Astrocyte (in vitro differentiated cells and primary cell): ENCODE results near the gene B9D1. TPM values are rescaled to one million over a fixed set of nuclear protein-coding genes. Genes with fewer than 3 reads are reported as not detected.

Source experiments
- DNase-seq: peaks from one replicate; pipeline ENCODE4 v3.0.0-alpha.2; 2010; ENCODE audit warnings: low read depth
- FAIRE-seq: peaks from 2 replicates; lab custom pipeline; 2011; peaks lifted over from hg19 to GRCh38; lab: Jason Lieb, UNC
- H2AFZ ChIP-seq: 2 replicates; pipeline ENCODE4 v1.6.0; 2012; ENCODE audit warnings: low read depth, low read length, inconsistent platforms
- H3K27ac ChIP-seq: 2 replicates; pipeline ENCODE4 v1.5.1; 2011; ENCODE audit warnings: low read depth, low read length, inconsistent platforms
- H3K27me3 ChIP-seq: 2 replicates; pipeline ENCODE4 v1.6.0; 2011; ENCODE audit warnings: low read length, inconsistent platforms; ENCODE audit not compliant: insufficient read depth
- H3K36me3 ChIP-seq: 2 replicates; pipeline ENCODE4 v1.5.1; 2011; ENCODE audit warnings: low read length, inconsistent platforms; ENCODE audit not compliant: insufficient read depth
- H3K4me1 ChIP-seq: 2 replicates; pipeline ENCODE4 v1.5.1; 2011; ENCODE audit warnings: low read length, inconsistent platforms; ENCODE audit not compliant: insufficient read depth
- H3K4me2 ChIP-seq: 2 replicates; pipeline ENCODE4 v1.6.0; 2012; ENCODE audit warnings: low read length, inconsistent platforms
- H3K4me3 ChIP-seq: 2 replicates; pipeline ENCODE4 v1.5.1; 2011; ENCODE audit warnings: low read depth, mild to moderate bottlenecking, low read length, inconsistent platforms; ENCODE audit not compliant: insufficient read depth
- H3K79me2 ChIP-seq: 2 replicates; pipeline ENCODE4 v1.6.0; 2012; ENCODE audit warnings: mild to moderate bottlenecking, low read length, inconsistent platforms; ENCODE audit not compliant: insufficient read depth
- H3K9ac ChIP-seq: 2 replicates; pipeline ENCODE4 v1.6.0; 2012; ENCODE audit warnings: mild to moderate bottlenecking, low read length, inconsistent platforms
- H3K9me3 ChIP-seq: 2 replicates; pipeline ENCODE4 v1.5.1; 2012; ENCODE audit warnings: low read depth, mild to moderate bottlenecking, low read length, inconsistent platforms; ENCODE audit not compliant: insufficient read depth
- H4K20me1 ChIP-seq: 2 replicates; pipeline ENCODE4 v1.6.0; 2012; ENCODE audit warnings: low read length, inconsistent platforms; ENCODE audit not compliant: insufficient read depth
- H3K27ac Mint-ChIP-seq: one replicate; pipeline ENCODE4 v1.8.0; 2021; ENCODE audit warnings: mild to moderate bottlenecking, mixed read lengths; ENCODE audit not compliant: unreplicated experiment
- H3K27me3 Mint-ChIP-seq: one replicate; pipeline ENCODE4 v1.8.0; 2021; ENCODE audit warnings: low read depth, mixed read lengths; ENCODE audit not compliant: unreplicated experiment
- H3K36me3 Mint-ChIP-seq: one replicate; pipeline ENCODE4 v1.8.0; 2021; ENCODE audit warnings: low read depth, mixed read lengths; ENCODE audit not compliant: unreplicated experiment
- H3K4me1 Mint-ChIP-seq: one replicate; pipeline ENCODE4 v1.8.0; 2021; ENCODE audit warnings: low read depth, mixed read lengths; ENCODE audit not compliant: unreplicated experiment
- H3K4me3 Mint-ChIP-seq: one replicate; pipeline ENCODE4 v1.8.0; 2021; ENCODE audit warnings: mild to moderate bottlenecking, moderate library complexity, mixed read lengths; ENCODE audit not compliant: unreplicated experiment
- H3K9me3 Mint-ChIP-seq: one replicate; pipeline ENCODE4 v1.8.0; 2021; ENCODE audit warnings: mild to moderate bottlenecking, mixed read lengths; ENCODE audit not compliant: unreplicated experiment
- CTCF ChIP-seq: IDR thresholded peaks from 2 replicates; pipeline ENCODE4 v1.5.1; 2011; ENCODE audit warnings: low read depth, mild to moderate bottlenecking, inconsistent platforms, low read length, moderate library complexity; ENCODE audit not compliant: insufficient read depth
- EZH2 ChIP-seq: IDR thresholded peaks from 2 replicates; pipeline ENCODE4 v1.6.1; 2012; ENCODE audit warnings: mild to moderate bottlenecking, low read length, inconsistent platforms; ENCODE audit not compliant: insufficient read depth
- total RNA-seq: library from RNA; stranded (reverse); gene quantifications from 2 replicates; pipeline ENCODE4 v1.2.1, GENCODE V29; 2021

The B9D1 gene
- total RNA-seq, 1 donor from 2014 or later = 10.2 TPM

GRCh38 chr17:19332371-19333131, 30.0 kb downstream of the B9D1 start:
- Mint-ChIP-seq H3K4me3 (peak overlapping the region; percentile 34), H3K27ac (no peak overlapping the region), H3K36me3 (peaks cover 5% of the 10 kb centered on the region), H3K27me3 (no peaks in the 10 kb centered on the region), H3K4me1 (peaks cover 38% of the 10 kb centered on the region), H3K9me3 (no peaks in the 10 kb centered on the region)
- no peak for FAIRE-seq
- Histone ChIP-seq H3K36me3 (no peaks in the 10 kb centered on the region), H3K4me1 (peaks cover 24% of the 10 kb centered on the region), H3K4me2 (no peak overlapping the region), H3K9ac (peak overlapping the region; percentile 67), H3K9me3 (no peaks in the 10 kb centered on the region), H3K27me3 (no peaks in the 10 kb centered on the region), H4K20me1 (no peaks in the 10 kb centered on the region), H3K27ac (peak overlapping the region; percentile 83), H3K4me3 (no peak overlapping the region), H2AFZ (no peak overlapping the region), H3K79me2 (no peaks in the 10 kb centered on the region)
- TF ChIP-seq EZH2 = no peak
- TF ChIP-seq CTCF = no peak
- DNase-seq = no peak

- Histone ChIP-seq H3K27ac (peak overlapping the region; percentile 83), H3K4me2 (peak overlapping the region; percentile 73), H3K27me3 (no peaks in the 10 kb centered on the region), H2AFZ (no peak overlapping the region), H4K20me1 (no peaks in the 10 kb centered on the region), H3K9ac (peak overlapping the region; percentile 67), H3K4me3 (no peak overlapping the region), H3K9me3 (no peaks in the 10 kb centered on the region), H3K79me2 (no peaks in the 10 kb centered on the region), H3K4me1 (peaks cover 32% of the 10 kb centered on the region), H3K36me3 (no peaks in the 10 kb centered on the region)
- Mint-ChIP-seq H3K27ac (peak overlapping the region; percentile 56), H3K27me3 (no peaks in the 10 kb centered on the region), H3K4me1 (peaks cover 39% of the 10 kb centered on the region), H3K9me3 (no peaks in the 10 kb centered on the region), H3K36me3 (peaks cover 3% of the 10 kb centered on the region), H3K4me3 (no peak overlapping the region)
- no peak for FAIRE-seq
- TF ChIP-seq CTCF (no peak), EZH2 (no peak)
- DNase-seq = no peak
Observed at GRCh38 chr17:19331543-19332245, 30.8 kb downstream of the B9D1 start.
